ENCODE data around the gene GALNT17. TPM values are rescaled to one million over a fixed set of nuclear protein-coding genes. Genes with fewer than 3 reads are reported as not detected.

Gene GALNT17
- total RNA-seq, 1 donor = not detected

DNA sequence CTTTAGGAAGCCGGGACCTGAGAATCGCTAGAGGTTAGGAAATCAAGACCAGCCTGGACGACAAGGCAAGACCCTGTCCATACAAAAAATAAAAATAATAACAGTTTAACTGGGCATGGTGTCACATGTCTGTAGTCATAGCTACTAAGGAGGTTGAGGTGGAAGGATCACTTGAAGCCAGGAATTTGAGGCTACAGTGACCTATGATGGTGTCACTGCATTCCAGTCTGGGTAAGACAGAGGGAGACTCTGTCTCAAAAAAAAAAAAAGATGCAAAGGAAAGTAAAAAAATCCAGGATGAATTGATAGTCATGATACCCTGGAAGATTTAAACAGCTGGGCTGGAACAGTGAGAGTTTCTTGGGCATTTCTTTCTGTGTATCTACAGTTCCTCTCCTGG lies 463.2 kb downstream of the GALNT17 start:
- TF ChIP-seq CTCF (IDR thresholded peaks at IDR 0.05; ENCODE audit: insufficient read depth, low read depth, low read length) = no peak
- no peak overlapping the region for H3K4me3 ChIP-seq (ENCODE audit: low read depth, low read length)
- DNase-seq (ENCODE audit: low read depth) = no peak

DNA sequence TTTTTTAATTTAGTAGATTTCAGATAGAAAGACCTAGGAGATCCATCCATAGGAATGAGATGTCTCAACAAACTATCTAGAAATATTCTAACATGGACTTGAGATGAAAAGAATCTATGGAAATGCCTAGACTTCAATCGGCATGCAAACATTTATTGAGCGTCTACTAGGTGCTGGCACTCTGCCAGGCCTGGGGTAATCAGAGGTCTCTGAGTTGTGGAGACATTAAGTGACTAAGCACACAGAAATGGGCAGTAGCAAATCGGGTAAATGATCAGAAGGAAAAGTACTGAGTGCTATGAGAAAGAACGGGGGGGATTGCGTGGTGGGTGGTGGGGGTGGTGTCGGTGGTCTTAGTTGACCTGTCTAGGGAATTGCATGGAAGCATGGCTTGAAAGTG lies 466.6 kb downstream of the GALNT17 start:
- H3K4me3 ChIP-seq (ENCODE audit: low read depth, low read length) = no peak overlapping the region
- TF ChIP-seq CTCF (IDR thresholded peaks at IDR 0.05; ENCODE audit: insufficient read depth, low read depth, low read length) = no peak
- no peak for DNase-seq (ENCODE audit: low read depth)

DNA sequence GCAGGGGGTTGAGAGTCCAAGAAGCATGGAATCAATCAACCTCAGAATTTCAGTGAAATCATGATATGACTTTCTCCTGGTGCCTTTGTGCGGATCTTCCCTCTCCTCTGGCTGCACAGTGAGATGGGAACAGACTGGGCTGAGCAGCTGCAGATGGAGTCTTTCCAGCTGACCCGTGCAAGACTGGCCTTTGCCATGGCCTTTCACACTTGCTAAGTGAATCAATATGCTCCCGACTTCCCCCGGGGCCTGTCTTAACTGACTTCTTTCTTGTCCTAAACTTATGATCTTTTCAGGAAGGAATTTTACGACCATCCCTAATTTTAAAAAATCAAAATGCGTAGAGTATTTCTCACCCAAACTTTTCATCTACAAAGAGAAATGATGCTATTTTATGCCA lies 469.9 kb downstream of the GALNT17 start:
- DNase-seq (ENCODE audit: low read depth) = peak; percentile 6
- H3K4me3 ChIP-seq (ENCODE audit: low read depth, low read length) = no peak overlapping the region
- TF ChIP-seq CTCF (IDR thresholded peaks at IDR 0.05; ENCODE audit: insufficient read depth, low read depth, low read length) = no peak

GRCh38 chr7:71604818-71605414 lies 473.0 kb downstream of the GALNT17 start:
- TF ChIP-seq CTCF (IDR thresholded peaks at IDR 0.05; ENCODE audit: insufficient read depth, low read depth, low read length) = no peak
- no peak overlapping the region for H3K4me3 ChIP-seq (ENCODE audit: low read depth, low read length)
- DNase-seq (ENCODE audit: low read depth) = no peak

GRCh38 chr7:71611986-71612385 lies 480.0 kb downstream of the GALNT17 start:
- DNase-seq (ENCODE audit: low read depth) = no peak
- H3K4me3 ChIP-seq (ENCODE audit: low read depth, low read length) = no peak overlapping the region

DNA sequence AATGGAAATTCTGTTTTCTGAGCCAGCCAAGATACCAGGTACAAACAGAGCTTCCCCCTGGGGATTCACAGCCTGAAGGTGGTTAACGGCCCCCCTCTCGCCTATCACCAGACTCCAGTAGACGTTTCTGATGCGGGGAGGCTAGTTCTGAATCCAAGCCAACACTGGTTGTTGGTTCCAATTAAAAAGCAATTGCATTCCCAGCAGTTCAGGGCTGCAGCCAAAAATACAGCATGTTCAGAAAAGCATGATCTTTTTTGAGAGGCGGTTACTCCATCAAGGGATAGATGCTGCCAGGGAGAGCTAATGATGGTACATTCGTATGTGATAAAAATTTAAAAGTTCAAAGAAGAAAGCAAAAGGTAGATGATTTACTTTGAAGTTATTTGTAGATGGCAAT lies 481.0 kb downstream of the GALNT17 start:
- TF ChIP-seq CTCF (IDR thresholded peaks at IDR 0.05; ENCODE audit: insufficient read depth, low read depth, low read length) = no peak
- H3K4me3 ChIP-seq (ENCODE audit: low read depth, low read length) = no peak overlapping the region
- DNase-seq (ENCODE audit: low read depth) = no peak

More at GRCh38 chr7:71611986-71612385, 480.0 kb downstream of the GALNT17 start:
- no peak for TF ChIP-seq CTCF (IDR thresholded peaks at IDR 0.05; ENCODE audit: insufficient read depth, low read depth, low read length)

- no peak for TF ChIP-seq CTCF (IDR thresholded peaks at IDR 0.05; ENCODE audit: insufficient read depth, low read depth, low read length)
- no peak for DNase-seq (ENCODE audit: low read depth)
- H3K4me3 ChIP-seq (ENCODE audit: low read depth, low read length) = no peak overlapping the region
Observed at GRCh38 chr7:71613313-71613712, 481.4 kb downstream of the GALNT17 start.

Measured in fibroblast of villous mesenchyme (primary cell).